GM18508 (cell line): ENCODE measurements around the gene CASP5.

Experiments
- ATAC-seq: cut with Tn5 transposase; IDR thresholded peaks from one replicate; pipeline ENCODE4 v1.9.1; 2021; ENCODE audit warnings: moderate number of reproducible peaks; ENCODE audit not compliant: insufficient read depth, unreplicated experiment

Gene CASP5

DNA sequence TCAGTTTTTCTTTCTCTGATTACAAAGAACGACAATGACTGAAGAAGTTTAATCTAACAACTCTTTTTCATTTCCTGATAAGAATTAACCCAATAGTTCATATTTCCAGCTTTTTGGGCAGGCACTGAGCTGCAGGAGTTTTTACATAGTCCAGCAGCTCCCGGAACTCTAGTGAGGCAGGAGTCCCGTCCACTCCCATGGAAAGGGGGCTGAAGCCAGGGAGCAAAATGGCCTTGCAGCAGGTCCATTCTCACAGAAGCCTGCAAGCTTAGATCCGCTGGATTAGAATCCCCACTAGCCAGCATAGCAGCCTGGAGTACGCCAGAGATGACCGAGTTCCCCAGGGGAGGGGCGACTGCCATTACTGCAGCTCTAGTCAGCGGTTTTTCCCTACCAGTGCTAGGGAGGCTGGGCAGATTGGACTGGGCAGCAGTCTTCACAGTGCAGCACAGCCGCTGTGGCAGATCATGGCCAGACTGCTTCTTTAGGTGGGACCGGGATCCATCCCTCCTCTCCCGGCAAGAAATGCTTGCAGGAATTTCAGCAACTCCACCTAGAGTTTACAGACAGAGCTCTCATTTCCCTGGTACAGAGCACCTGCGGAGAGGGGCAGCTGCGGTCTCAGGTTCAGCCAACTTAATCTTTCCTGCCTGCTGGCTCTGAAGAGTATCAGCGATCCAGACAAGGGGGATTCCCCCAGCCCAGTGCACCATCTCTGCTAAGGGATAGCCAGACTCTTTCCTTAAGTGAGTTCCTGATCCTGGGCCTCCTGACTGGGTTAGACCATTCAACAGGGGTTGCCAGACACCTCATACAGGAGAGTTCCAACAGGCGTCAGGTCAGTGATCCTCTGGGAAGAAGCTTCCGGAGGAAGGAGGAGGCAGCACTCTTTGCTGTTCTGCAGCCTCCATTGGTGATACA is 53.9 kb downstream of the CASP5 start:
- no peak for ATAC-seq

DNA sequence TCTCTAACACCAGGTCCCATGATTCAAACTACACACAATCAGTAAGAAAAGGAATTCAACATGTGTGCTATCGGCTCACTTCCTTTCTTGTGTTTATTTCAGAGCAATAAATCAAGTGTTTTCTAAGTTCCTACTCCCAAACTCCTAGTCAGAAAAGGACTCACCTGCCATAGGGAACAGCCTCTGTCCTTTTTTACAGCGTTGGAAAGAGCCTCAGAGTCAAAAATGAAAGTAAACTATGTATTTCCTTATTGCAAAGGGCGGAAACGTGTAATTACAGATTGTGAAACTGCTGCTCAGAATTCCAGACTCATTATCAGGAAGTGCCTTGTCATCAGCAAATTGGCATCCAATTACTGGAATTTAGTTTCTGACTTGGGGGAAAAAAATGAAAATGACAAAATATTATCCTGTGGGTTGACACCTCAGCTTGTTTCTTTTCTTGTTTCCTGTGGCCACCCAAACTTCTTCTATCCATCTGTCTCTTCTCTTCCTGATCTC is 54.6 kb downstream of the CASP5 start, which contains the start of gene CASP4:
Gene CASP4 (minus strand): TSS at position 220 of the 501 bp plus-strand sequence. CDS start 49 bp downstream, at position 171.
- ATAC-seq, result peak; percentile 82

DNA sequence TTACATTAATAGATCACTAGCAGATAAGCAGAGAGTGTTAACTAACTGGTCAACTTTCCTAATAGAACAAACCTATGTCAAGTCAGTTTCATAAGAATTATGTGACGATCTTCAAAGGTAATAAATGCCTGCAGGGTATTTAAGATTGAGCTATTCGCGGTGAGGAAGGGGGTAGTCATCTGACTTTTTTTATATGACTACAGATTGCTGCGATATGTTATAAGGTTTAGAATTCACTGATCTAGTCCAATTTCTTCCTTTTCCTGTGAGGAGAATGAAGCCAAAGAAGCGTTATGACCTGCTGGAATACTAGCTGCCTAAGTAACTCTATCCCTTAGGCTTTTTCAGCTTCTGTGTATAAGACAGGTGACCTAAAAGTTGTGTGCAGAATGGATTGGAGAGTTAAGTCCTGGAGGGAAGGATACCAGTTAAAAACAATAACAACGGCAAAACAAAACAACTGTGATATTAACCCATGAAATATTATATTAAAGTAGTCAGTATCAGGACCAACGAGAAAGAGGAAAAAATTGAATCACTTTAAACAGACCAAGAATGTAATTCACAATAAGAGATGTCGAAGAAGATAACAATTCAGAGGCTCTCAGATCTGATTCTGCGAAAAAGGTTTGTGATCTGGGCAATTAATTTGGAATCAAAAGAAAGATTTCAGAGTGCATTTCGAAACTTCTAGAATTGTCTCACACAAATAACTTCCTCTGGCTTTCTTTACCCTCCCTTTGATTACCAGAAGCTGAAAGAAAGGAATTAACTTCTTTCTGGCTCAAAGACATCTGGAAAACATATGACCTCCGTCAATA is 55.2 kb downstream of the CASP5 start:
- no peak for ATAC-seq

DNA sequence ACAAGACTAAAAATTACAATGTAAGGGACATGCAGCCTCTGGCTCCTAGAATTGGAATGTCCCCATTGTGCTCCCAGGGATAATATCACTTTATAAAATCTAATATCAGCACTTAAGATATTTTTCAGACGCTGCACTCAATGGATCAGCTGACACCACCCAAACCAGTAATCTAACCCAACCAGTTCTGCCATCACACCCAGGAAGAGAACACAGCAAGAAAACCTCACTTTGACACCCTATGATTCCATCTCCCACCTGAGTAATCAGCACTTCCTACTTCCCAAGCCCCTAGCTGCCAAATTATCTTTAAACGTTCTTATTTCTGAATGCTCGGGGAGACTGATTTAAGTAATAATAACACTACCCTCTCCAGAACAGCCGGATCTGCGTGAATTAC is 57.2 kb downstream of the CASP5 start:
- no peak for ATAC-seq

DNA sequence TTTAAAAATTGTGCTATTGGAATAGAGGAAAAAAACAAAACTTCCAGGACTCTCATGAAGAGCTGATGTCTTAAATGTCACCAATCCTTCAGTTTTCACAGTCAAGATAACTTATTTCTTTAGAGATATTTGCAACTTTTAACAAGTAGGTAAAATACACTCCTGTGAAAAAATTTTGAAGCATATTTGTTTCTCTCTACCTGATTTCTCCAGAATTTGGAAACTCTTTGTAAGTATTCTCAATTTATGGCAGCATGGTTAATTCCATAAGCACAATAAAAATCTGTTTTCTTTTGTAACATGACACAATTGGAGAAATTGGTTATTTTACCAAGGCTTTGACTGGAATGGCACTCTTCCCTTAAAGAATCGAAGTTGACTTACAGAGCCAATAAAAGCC is 58.7 kb downstream of the CASP5 start:
- ATAC-seq, result no peak

DNA sequence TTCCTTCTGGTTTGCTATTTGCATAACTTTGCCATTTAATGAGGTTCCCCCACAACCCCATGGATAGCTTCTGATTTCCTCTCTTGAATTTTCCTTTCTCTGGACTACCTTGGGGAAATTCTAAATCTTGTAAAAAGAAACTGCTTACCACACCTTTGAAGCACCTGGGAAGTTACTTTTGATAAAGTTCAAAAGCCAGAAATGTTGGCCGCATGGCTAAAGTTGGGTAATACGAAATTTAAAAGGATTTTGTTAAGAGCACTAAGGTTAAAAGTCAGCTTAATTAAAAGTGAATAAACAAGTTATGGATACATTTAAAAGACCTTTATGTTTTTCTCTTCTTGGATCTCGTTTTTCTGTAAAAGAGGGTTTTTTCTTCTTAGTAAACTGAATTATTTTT is 60.1 kb downstream of the CASP5 start:
- no peak for ATAC-seq

DNA sequence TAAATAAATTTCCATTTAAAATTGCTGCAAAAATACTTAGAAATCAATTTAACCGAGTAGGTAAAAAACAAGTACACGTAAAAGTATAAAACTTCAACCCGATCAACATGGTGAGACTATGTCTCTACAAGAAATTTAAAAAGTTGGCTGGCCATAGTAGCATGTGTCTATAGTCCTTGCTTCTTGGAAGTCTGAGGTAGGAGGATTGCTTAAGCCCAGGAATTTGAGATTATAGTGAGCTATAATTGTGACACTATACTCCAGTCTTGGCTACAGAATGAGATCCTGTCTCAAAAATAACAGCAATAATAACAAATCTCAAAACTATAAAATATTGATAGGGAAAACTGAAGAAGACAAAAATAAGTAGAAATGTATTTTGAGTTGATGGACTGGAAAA is 65.7 kb downstream of the CASP5 start:
- no peak for ATAC-seq

DNA sequence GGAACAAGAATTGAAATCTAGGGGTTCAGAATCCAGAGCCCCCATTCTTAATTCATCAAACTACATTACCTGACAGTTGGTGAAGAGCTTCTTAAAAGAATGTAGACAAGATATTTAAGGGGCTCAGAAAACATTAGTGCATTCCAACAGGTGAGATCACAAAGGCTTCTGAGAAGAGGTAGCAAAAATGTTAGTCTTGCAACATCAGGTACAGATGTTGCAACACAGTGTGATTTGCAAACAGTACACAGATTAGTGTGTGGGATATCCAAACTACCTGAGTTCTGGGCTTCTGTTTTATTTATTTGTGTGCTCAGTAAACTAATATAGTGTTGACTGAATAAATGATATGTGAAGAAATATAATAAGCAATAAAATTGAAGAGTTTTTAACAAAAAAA is 66.4 kb downstream of the CASP5 start:
- no peak for ATAC-seq

DNA sequence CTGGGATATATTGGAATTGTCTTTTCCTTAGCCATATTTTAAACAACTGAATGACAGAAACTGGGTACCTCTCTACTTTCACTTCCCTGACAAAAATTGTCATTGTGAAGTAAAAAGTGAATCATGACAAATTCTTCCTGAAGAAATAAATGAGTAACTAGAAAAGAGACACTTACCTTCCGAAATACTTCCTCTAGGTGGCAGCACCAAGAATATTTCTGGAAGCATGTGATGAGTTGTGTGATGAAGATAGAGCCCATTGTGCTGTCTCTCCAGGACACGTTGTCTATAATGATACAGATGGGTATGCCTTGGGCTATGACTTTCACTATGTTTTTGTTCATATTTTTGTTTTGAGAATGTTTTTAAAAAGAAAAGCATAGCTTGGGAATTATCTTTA is 76.1 kb downstream of the CASP5 start:
- peak; percentile 94 for ATAC-seq
